Neural cell (in vitro differentiated cells): Measurements from ENCODE around the gene MAP2. TPM values are rescaled to one million over a fixed set of nuclear protein-coding genes. Genes with fewer than 3 reads are reported as not detected.

ENCODE experiments used
- H2AFZ ChIP-seq: fragments of 200-600, 300-800 bp; sonication (generic), shearing (Covaris generic); 2 replicates; pipeline ENCODE4 v1.6.0; 2014; ENCODE audit warnings: low read depth, mild to moderate bottlenecking, antibody characterized with exemption, low read length, moderate library complexity
- H3F3A ChIP-seq: fragments of 200-600 bp; shearing (Covaris generic); 2 replicates; pipeline ENCODE4 v1.6.1; 2016; ENCODE audit warnings: mild to moderate bottlenecking, moderate library complexity, mixed read lengths, antibody characterized with exemption, low read length; ENCODE audit not compliant: insufficient read depth, poor library complexity, severe bottlenecking
- H3K27ac ChIP-seq: fragments of 200-600, 300-800 bp; sonication (generic), shearing (Covaris generic); 2 replicates; pipeline ENCODE4 v1.5.1; 2014; ENCODE audit warnings: mild to moderate bottlenecking, low read length, moderate library complexity
- H3K27me3 ChIP-seq: fragments of 300-800, 200-600 bp; sonication (generic), shearing (Covaris generic); 2 replicates; pipeline ENCODE4 v1.6.0; 2014; ENCODE audit warnings: mild to moderate bottlenecking, low read depth, low read length, moderate library complexity; ENCODE audit not compliant: insufficient read depth
- H3K36me3 ChIP-seq: fragments of 300-800, 200-600 bp; sonication (generic), shearing (Covaris generic); 2 replicates; pipeline ENCODE4 v1.5.1; 2014; ENCODE audit warnings: mild to moderate bottlenecking, antibody characterized with exemption, low read length, moderate library complexity; ENCODE audit not compliant: insufficient read depth
- H3K4me2 ChIP-seq: fragments of 300-800, 200-600 bp; sonication (generic), shearing (Covaris generic); 2 replicates; pipeline ENCODE4 v1.6.0; 2014; ENCODE audit warnings: mild to moderate bottlenecking, low read length
- H3K4me3 ChIP-seq: fragments of 300-800, 200-600 bp; sonication (generic), shearing (Covaris generic); 2 replicates; pipeline ENCODE4 v1.5.1; 2014; ENCODE audit warnings: mild to moderate bottlenecking, low read length, moderate library complexity
- H3K79me2 ChIP-seq: fragments of 200-600 bp; shearing (Covaris generic); replicated peaks from 2 replicates; pipeline ENCODE4 v1.6.0; 2014; ENCODE audit warnings: mild to moderate bottlenecking, low read length, moderate library complexity; ENCODE audit not compliant: insufficient read depth
- H3K9ac ChIP-seq: fragments of 300-800, 200-600 bp; sonication (generic), shearing (Covaris generic); 2 replicates; pipeline ENCODE4 v1.6.1; 2016; ENCODE audit warnings: mild to moderate bottlenecking, low read length, mixed read lengths
- H3K9me2 ChIP-seq: fragments of 200-600 bp; shearing (Covaris generic); 2 replicates; pipeline ENCODE4 v1.6.1; 2016; ENCODE audit warnings: mild to moderate bottlenecking, low read length, mixed read lengths; ENCODE audit not compliant: insufficient read depth
- H3K9me3 ChIP-seq: fragments of 200-600, 300-800 bp; sonication (generic), shearing (Covaris generic); 2 replicates; pipeline ENCODE4 v1.6.1; 2016; ENCODE audit warnings: mild to moderate bottlenecking, mixed run types, low read length, moderate library complexity, mixed read lengths
- H4K20me1 ChIP-seq: fragments of 200-600 bp; shearing (Covaris generic); 2 replicates; pipeline ENCODE4 v1.6.1; 2016; ENCODE audit warnings: mild to moderate bottlenecking, mixed run types; ENCODE audit not compliant: insufficient read depth
- CTCF ChIP-seq: fragments of 450-650 bp; IDR thresholded peaks from 2 replicates; pipeline ENCODE4 v1.5.1; 2014; ENCODE audit warnings: antibody characterized with exemption, mild to moderate bottlenecking, moderate library complexity; ENCODE audit not compliant: poor library complexity, severe bottlenecking
- EP300 ChIP-seq: fragments of 450-650 bp; conservative IDR thresholded peaks from 2 replicates; pipeline ENCODE4 v1.6.1; 2014; ENCODE audit warnings: antibody characterized with exemption, mild to moderate bottlenecking, moderate library complexity; ENCODE audit not compliant: poor library complexity, severe bottlenecking
- EZH2 ChIP-seq: fragments of 200-600, 300-800 bp; shearing (Covaris generic), sonication (generic); IDR thresholded peaks from 2 replicates; pipeline ENCODE4 v1.6.1; 2014; ENCODE audit warnings: antibody characterized with exemption, low read length, borderline replicate concordance, mild to moderate bottlenecking; ENCODE audit not compliant: insufficient read depth, poor library complexity, severe bottlenecking
- MXI1 ChIP-seq: fragments of 450-650 bp; conservative IDR thresholded peaks from 2 replicates; pipeline ENCODE4 v1.6.1; 2014; ENCODE audit warnings: antibody characterized with exemption, mild to moderate bottlenecking; ENCODE audit not compliant: poor library complexity, severe bottlenecking
- POLR2AphosphoS5 ChIP-seq: IDR thresholded peaks from 2 replicates; pipeline ENCODE4 v1.6.1; 2012
- RAD21 ChIP-seq: fragments of 450-650 bp; conservative IDR thresholded peaks from 2 replicates; pipeline ENCODE4 v1.6.1; 2014; ENCODE audit warnings: antibody characterized with exemption, mild to moderate bottlenecking, moderate library complexity
- REST ChIP-seq: IDR thresholded peaks from 2 replicates; pipeline ENCODE4 v1.6.1; 2012; ENCODE audit warnings: borderline replicate concordance
- SMC3 ChIP-seq: fragments of 450-650 bp; conservative IDR thresholded peaks from 2 replicates; pipeline ENCODE4 v1.6.1; 2014; ENCODE audit warnings: antibody characterized with exemption, mild to moderate bottlenecking, moderate library complexity; ENCODE audit not compliant: poor library complexity
- TAF1 ChIP-seq: IDR thresholded peaks from 2 replicates; pipeline ENCODE4 v1.6.1; 2012; ENCODE audit warnings: low read depth
- polyA plus RNA-seq: library from polyadenylated mRNA; depleted of rRNA; stranded (reverse); fragments of >200 nt; gene quantifications from 2 replicates; pipeline ENCODE4 v1.2.3, GENCODE V29; 2014

Gene MAP2
- polyA plus RNA-seq, 1 donor from 2014 or later = 450 TPM

- Histone ChIP-seq H3F3A (no peaks in the 10 kb centered on the region), H3K9me3 (no peaks in the 10 kb centered on the region), H4K20me1 (no peaks in the 10 kb centered on the region), H3K27ac (no peak overlapping the region), H2AFZ (no peak overlapping the region), H3K9me2 (no peaks in the 10 kb centered on the region), H3K4me3 (no peak overlapping the region), H3K36me3 (peaks cover 47% of the 10 kb centered on the region), H3K79me2 (no peaks in the 10 kb centered on the region), H3K9ac (no peak overlapping the region), H3K27me3 (no peaks in the 10 kb centered on the region), H3K4me2 (no peak overlapping the region)
- TF ChIP-seq REST = no peak
- no peak for TF ChIP-seq MXI1
- TF ChIP-seq EZH2 = no peak
- no peak for TF ChIP-seq RAD21
- TF ChIP-seq EP300 = no peak
- TF ChIP-seq POLR2AphosphoS5 = no peak
- no peak for TF ChIP-seq SMC3
These were observed 303.2 kb downstream of the MAP2 start for GRCh38 chr2:209727077-209727476.

GRCh38 chr2:209734805-209735204 lies 311.0 kb downstream of the MAP2 start:
- Histone ChIP-seq H3K27ac (no peak overlapping the region), H3K9ac (no peak overlapping the region), H2AFZ (no peak overlapping the region), H3K4me3 (no peak overlapping the region), H3K36me3 (peaks cover 12% of the 10 kb centered on the region), H3K27me3 (no peaks in the 10 kb centered on the region), H3K79me2 (no peaks in the 10 kb centered on the region), H4K20me1 (no peaks in the 10 kb centered on the region), H3K4me2 (no peak overlapping the region), H3F3A (no peaks in the 10 kb centered on the region), H3K9me2 (no peaks in the 10 kb centered on the region), H3K9me3 (no peaks in the 10 kb centered on the region)
- no peak for TF ChIP-seq MXI1
- no peak for TF ChIP-seq EZH2
- TF ChIP-seq SMC3 = no peak
- no peak for TF ChIP-seq EP300

GRCh38 chr2:209741953-209742352 lies 318.1 kb downstream of the MAP2 start:
- Histone ChIP-seq H3K79me2 (no peaks in the 10 kb centered on the region), H3K9me3 (no peaks in the 10 kb centered on the region), H3K36me3 (no peaks in the 10 kb centered on the region), H4K20me1 (no peaks in the 10 kb centered on the region), H3K9me2 (no peaks in the 10 kb centered on the region), H3F3A (no peaks in the 10 kb centered on the region), H3K4me2 (no peak overlapping the region), H3K27me3 (no peaks in the 10 kb centered on the region), H3K9ac (no peak overlapping the region), H3K27ac (no peak overlapping the region), H2AFZ (no peak overlapping the region), H3K4me3 (no peak overlapping the region)
- no peak for TF ChIP-seq EZH2
- TF ChIP-seq RAD21 = no peak
- no peak for TF ChIP-seq SMC3
- TF ChIP-seq EP300 = no peak
- TF ChIP-seq REST = no peak
- no peak for TF ChIP-seq POLR2AphosphoS5
- TF ChIP-seq TAF1 = no peak
- no peak for TF ChIP-seq MXI1
- TF ChIP-seq CTCF = no peak
